ENCODE data around the gene BGLAP. TPM values are rescaled to one million over a fixed set of nuclear protein-coding genes. Genes with fewer than 3 reads are reported as not detected.

BGLAP gene
- total RNA-seq, 1 donor from 2014 or later = 1.0 TPM

DNA sequence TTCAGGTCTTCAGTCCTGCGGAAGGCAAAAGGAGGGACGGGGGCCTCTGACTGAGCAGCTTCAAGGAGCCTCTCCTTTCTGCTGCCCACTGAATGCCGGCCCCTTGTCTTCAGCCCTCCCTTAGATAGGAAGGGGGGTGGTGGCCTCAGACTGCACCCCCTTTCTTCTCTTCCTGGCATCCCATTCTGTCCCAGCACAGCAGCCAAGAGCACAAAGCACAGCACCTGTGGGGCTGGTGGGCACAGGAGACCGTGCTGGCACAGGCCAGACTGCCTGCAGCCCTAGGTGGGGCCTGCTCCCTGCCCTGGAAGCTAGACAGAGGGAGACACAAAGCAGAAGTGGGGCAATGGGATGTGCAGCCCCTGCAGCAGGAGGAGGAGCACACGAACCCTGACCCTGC lies 7.6 kb downstream of the BGLAP start:
- Histone ChIP-seq H3K9ac (ENCODE audit: low read depth in 1 of 3, low read length in 3 of 3) (no peak overlapping the region), H3K27me3 (ENCODE audit: control insufficient read depth in 3 of 3, insufficient read depth in 3 of 3, low read length in 3 of 3) (peaks cover 17 to 23% (median 22%) of the 10 kb centered on the region in 3 donors), H3K36me3 (ENCODE audit: control insufficient read depth in 3 of 3, insufficient read depth in 3 of 3, low read length in 3 of 3) (peaks cover 48 to 52% (median 49%) of the 10 kb centered on the region in 3 donors), H3K4me1 (ENCODE audit: control insufficient read depth in 3 of 3, insufficient read depth in 3 of 3, low read length in 3 of 3) (peaks cover 22 to 32% (median 29%) of the 10 kb centered on the region in 3 donors), H3K4me3 (ENCODE audit: low read length in 3 of 3) (no peak overlapping the region), H3K9me3 (ENCODE audit: control insufficient read depth in 3 of 3, low read length in 3 of 3) (no peaks in the 10 kb centered on the region), H3K27ac (ENCODE audit: low read depth, low read length) (no peak overlapping the region)

DNA sequence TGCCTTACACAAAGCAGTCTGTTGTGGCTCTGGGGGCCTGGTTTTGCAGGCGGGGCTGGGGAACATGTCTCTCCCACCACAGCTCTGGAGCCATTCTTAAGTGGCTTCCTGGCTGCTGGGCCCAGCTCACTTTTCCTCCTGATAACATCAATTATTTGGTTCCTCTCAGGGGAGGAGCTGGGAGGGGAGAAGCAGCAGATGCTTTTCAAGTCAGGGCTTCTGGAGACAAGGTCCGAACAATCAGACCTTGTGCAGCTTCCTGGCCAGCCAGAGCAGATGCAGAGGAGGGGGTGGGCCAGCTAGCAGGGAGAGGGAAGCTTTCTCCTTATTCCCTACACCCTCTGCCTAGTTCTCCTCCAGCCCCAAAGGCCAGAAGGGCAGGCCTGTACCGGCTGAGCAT lies 9.5 kb downstream of the BGLAP start:
- Histone ChIP-seq H3K27ac (ENCODE audit: low read depth, low read length) (no peak overlapping the region), H3K9me3 (ENCODE audit: control insufficient read depth in 3 of 3, low read length in 3 of 3) (no peaks in the 10 kb centered on the region), H3K4me1 (ENCODE audit: control insufficient read depth in 3 of 3, insufficient read depth in 3 of 3, low read length in 3 of 3) (peaks cover 11 to 22% (median 18%) of the 10 kb centered on the region in 3 donors), H3K4me3 (ENCODE audit: low read length in 3 of 3) (no peak overlapping the region), H3K9ac (ENCODE audit: low read depth in 1 of 3, low read length in 3 of 3) (no peak overlapping the region), H3K36me3 (ENCODE audit: control insufficient read depth in 3 of 3, insufficient read depth in 3 of 3, low read length in 3 of 3) (peaks cover 53 to 62% (median 59%) of the 10 kb centered on the region in 3 donors), H3K27me3 (ENCODE audit: control insufficient read depth in 3 of 3, insufficient read depth in 3 of 3, low read length in 3 of 3) (peaks cover 0 to 5% (median 4%) of the 10 kb centered on the region in 3 donors)

DNA sequence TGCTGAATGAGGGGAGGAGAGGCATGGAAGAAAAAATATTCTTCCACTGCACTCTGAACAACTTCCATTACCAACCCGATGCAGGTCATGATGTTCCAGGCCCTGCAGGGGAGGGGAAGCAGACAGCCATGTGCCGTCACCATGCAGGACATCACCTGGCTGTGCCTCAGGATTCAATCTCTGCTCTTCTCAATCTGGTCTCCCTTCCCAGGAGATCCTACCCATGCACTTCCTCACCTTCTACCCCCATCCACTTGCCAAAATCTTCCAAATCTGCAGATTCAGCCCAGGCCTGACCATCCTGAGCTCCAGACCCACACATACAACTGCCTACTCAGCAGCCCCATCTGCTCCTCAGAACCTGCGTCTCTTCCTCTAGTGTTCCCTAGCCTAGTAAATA lies 11.7 kb downstream of the BGLAP start:
- H3K36me3 ChIP-seq (ENCODE audit: control insufficient read depth in 3 of 3, insufficient read depth in 3 of 3, low read length in 3 of 3) = peaks cover 70 to 79% (median 76%) of the 10 kb centered on the region in 3 donors
- no peak overlapping the region for H3K9ac ChIP-seq (ENCODE audit: low read depth in 1 of 3, low read length in 3 of 3)
- no peak overlapping the region for H3K4me3 ChIP-seq (ENCODE audit: low read length in 3 of 3)
- no peaks in the 10 kb centered on the region for H3K27me3 ChIP-seq (ENCODE audit: control insufficient read depth in 3 of 3, insufficient read depth in 3 of 3, low read length in 3 of 3)
- H3K4me1 ChIP-seq (ENCODE audit: control insufficient read depth in 3 of 3, insufficient read depth in 3 of 3, low read length in 3 of 3) = peaks cover 0 to 8% (median 4%) of the 10 kb centered on the region in 3 donors
- no peak overlapping the region for H3K27ac ChIP-seq (ENCODE audit: low read depth, low read length)
- H3K9me3 ChIP-seq (ENCODE audit: control insufficient read depth in 3 of 3, low read length in 3 of 3) = no peaks in the 10 kb centered on the region

DNA sequence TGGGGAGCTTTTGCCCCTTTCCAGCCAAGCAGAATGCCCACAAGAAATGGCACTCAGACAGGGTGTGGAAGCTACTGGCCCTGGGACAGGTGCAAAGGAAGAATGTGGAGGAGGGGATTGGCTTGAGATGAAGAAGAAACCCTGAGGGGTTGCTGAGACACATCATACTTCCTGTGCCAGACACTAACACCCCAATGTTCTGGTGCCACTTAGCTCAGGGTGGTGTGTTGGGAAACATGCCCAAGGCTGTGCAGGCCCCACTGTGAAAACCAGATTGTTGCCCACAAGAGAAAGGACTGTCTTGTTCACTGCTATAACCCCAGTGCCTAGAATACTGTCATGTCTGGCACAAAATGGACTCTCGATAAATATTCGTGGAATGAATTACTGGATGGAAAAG lies 15.7 kb downstream of the BGLAP start:
- no peak overlapping the region for H3K4me3 ChIP-seq (ENCODE audit: low read length in 3 of 3)
- no peaks in the 10 kb centered on the region for H3K4me1 ChIP-seq (ENCODE audit: control insufficient read depth in 3 of 3, insufficient read depth in 3 of 3, low read length in 3 of 3)
- H3K27ac ChIP-seq (ENCODE audit: low read depth, low read length) = no peak overlapping the region
- no peaks in the 10 kb centered on the region for H3K9me3 ChIP-seq (ENCODE audit: control insufficient read depth in 3 of 3, low read length in 3 of 3)
- H3K27me3 ChIP-seq (ENCODE audit: control insufficient read depth in 3 of 3, insufficient read depth in 3 of 3, low read length in 3 of 3) = no peaks in the 10 kb centered on the region
- no peak overlapping the region for H3K9ac ChIP-seq (ENCODE audit: low read depth in 1 of 3, low read length in 3 of 3)
- H3K36me3 ChIP-seq (ENCODE audit: control insufficient read depth in 3 of 3, insufficient read depth in 3 of 3, low read length in 3 of 3) = peaks cover 67 to 76% (median 76%) of the 10 kb centered on the region in 3 donors

DNA sequence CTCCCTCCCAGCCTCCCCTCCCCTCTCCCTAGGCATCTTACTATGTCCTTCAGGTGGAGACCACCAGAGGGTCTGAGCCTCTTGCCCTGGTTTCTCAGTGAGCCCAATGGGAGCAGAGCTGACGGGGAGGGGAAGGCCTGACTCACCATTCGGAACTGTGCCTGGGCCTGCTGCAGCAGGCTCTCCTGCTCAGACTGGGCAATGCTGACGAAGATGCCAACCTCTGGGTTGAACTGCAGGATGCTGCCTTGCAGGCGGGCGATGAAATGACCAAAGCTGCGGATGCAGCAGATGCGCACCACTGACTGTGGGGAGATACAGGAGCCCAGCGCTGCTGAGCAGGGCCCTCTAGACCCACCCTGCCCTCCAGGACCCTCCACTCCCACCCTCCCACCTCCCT lies 16.9 kb downstream of the BGLAP start:
- Histone ChIP-seq H3K4me1 (ENCODE audit: control insufficient read depth in 3 of 3, insufficient read depth in 3 of 3, low read length in 3 of 3) (no peaks in the 10 kb centered on the region), H3K36me3 (ENCODE audit: control insufficient read depth in 3 of 3, insufficient read depth in 3 of 3, low read length in 3 of 3) (peaks cover 67 to 75% (median 75%) of the 10 kb centered on the region in 3 donors), H3K4me3 (ENCODE audit: low read length in 3 of 3) (no peak overlapping the region)

DNA sequence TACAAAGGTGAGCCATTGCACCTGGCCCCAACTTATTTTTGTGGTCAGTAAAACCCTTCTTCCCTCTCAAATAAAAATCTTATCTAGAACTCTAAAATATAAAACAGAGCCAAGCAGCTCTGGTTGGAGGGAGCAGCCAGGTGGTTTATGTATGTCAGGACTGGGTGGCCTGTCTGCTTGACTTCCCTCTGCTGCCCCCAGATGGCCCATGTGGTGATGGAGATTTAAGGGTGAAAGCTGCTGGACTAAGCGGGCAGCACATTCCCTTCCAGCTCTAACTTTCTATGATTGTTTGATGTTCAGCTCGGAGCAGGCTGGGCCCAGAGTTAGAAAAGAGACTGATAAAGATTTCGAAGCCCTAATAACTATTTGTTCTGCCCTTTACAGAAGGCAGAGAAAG lies 17.8 kb downstream of the BGLAP start:
- Histone ChIP-seq H3K9ac (ENCODE audit: low read depth in 1 of 3, low read length in 3 of 3) (no peak overlapping the region), H3K9me3 (ENCODE audit: control insufficient read depth in 3 of 3, low read length in 3 of 3) (no peaks in the 10 kb centered on the region), H3K36me3 (ENCODE audit: control insufficient read depth in 3 of 3, insufficient read depth in 3 of 3, low read length in 3 of 3) (peaks cover 65 to 76% (median 75%) of the 10 kb centered on the region in 3 donors), H3K4me3 (ENCODE audit: low read length in 3 of 3) (no peak overlapping the region), H3K27me3 (ENCODE audit: control insufficient read depth in 3 of 3, insufficient read depth in 3 of 3, low read length in 3 of 3) (no peaks in the 10 kb centered on the region), H3K4me1 (ENCODE audit: control insufficient read depth in 3 of 3, insufficient read depth in 3 of 3, low read length in 3 of 3) (no peaks in the 10 kb centered on the region), H3K27ac (ENCODE audit: low read depth, low read length) (no peak overlapping the region)

More for the DNA sequence above, 16.9 kb downstream of the BGLAP start:
- Histone ChIP-seq H3K9ac (ENCODE audit: low read depth in 1 of 3, low read length in 3 of 3) (no peak overlapping the region), H3K9me3 (ENCODE audit: control insufficient read depth in 3 of 3, low read length in 3 of 3) (no peaks in the 10 kb centered on the region), H3K27me3 (ENCODE audit: control insufficient read depth in 3 of 3, insufficient read depth in 3 of 3, low read length in 3 of 3) (no peaks in the 10 kb centered on the region), H3K27ac (ENCODE audit: low read depth, low read length) (no peak overlapping the region)

DNA sequence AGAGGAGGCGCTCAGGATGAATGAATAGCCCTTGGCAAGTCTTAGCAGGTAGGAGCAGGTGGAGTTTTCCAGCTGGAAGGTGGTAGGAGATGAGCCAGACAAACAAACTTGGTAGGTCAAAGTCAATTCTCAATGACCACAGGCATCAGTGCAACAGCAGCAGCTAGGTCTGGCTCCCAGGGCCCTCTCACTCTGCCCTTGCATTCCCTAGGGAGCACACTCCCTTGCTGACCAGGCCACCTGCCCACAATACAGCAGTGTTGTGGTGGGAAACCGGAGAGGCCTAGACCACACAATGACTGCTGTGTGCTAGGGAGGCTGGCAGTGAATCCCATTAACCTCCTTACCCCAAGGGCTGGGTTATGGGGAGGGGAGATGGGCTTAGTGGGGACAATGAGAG lies 18.9 kb downstream of the BGLAP start:
- H3K4me3 ChIP-seq (ENCODE audit: low read length in 3 of 3) = no peak overlapping the region
- H3K36me3 ChIP-seq (ENCODE audit: control insufficient read depth in 3 of 3, insufficient read depth in 3 of 3, low read length in 3 of 3) = peaks cover 73 to 83% (median 80%) of the 10 kb centered on the region in 3 donors
- H3K9ac ChIP-seq (ENCODE audit: low read depth in 1 of 3, low read length in 3 of 3) = no peak overlapping the region
- no peaks in the 10 kb centered on the region for H3K4me1 ChIP-seq (ENCODE audit: control insufficient read depth in 3 of 3, insufficient read depth in 3 of 3, low read length in 3 of 3)
- H3K9me3 ChIP-seq (ENCODE audit: control insufficient read depth in 3 of 3, low read length in 3 of 3) = no peaks in the 10 kb centered on the region
- no peaks in the 10 kb centered on the region for H3K27me3 ChIP-seq (ENCODE audit: control insufficient read depth in 3 of 3, insufficient read depth in 3 of 3, low read length in 3 of 3)
- no peak overlapping the region for H3K27ac ChIP-seq (ENCODE audit: low read depth, low read length)

DNA sequence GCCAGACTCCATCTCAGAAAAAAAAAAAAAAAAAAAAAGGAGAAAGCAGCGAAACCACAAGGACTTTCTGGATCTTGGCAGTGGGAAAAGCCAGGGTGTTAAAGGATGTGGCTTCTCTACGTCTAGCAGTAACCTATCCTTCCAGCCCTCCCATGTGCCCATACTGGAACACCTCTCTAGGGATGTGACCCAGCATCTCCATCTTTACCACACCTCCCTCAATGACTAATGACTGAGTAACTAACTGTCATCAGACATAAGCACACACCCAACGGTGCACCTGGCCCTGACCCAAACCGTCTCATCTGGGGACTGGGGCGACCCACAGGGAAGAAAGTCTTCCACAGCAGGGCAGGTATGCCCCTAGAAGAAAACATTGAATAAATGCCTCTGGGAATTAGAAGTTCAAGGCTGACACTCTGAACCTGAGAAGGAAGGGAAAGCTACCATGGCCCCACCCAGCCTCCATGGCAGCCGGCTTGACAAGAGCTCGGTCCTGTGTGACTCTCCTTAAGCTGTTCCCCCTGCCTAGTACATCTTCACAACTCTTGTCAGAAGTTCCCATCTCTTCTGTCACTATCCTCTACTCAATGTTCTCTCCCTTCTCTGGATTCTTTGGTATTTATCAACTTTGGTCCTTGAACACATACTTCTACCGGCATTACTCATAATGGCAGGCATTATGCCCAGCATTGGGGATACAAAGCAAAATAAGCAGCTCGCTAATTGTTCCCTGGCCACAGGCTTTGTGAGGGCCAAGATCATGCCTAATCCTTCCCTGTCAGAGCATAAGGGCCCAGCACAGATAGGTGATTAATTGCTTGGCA lies 20.7 kb downstream of the BGLAP start:
- peaks cover 81 to 85% (median 83%) of the 10 kb centered on the region in 3 donors for H3K36me3 ChIP-seq (ENCODE audit: control insufficient read depth in 3 of 3, insufficient read depth in 3 of 3, low read length in 3 of 3)

DNA sequence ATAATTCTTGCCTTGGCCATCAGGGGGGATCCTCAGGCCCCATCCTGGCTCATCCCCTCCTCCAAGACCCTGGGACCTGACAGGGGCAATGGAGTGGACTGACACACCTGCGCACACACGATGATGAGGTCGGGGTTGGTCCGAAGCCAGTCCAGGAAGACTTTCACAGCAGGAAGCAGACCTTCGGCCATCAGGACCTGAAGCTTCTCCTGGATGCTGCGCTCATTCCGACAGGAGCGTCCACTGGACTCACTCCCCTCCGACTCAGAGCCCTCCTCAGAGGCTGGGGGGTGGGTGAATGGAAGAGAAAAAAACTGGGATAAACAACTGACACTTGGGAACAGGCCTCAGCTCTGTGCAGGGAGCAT lies 21.3 kb downstream of the BGLAP start:
- Histone ChIP-seq H3K4me3 (ENCODE audit: low read length in 3 of 3) (peak overlapping the region in 1 of 3 donors; percentile 9), H3K36me3 (ENCODE audit: control insufficient read depth in 3 of 3, insufficient read depth in 3 of 3, low read length in 3 of 3) (peaks cover 81 to 85% (median 83%) of the 10 kb centered on the region in 3 donors), H3K27ac (ENCODE audit: low read depth, low read length) (no peak overlapping the region), H3K9me3 (ENCODE audit: control insufficient read depth in 3 of 3, low read length in 3 of 3) (no peaks in the 10 kb centered on the region), H3K27me3 (ENCODE audit: control insufficient read depth in 3 of 3, insufficient read depth in 3 of 3, low read length in 3 of 3) (no peaks in the 10 kb centered on the region), H3K9ac (ENCODE audit: low read depth in 1 of 3, low read length in 3 of 3) (no peak overlapping the region), H3K4me1 (ENCODE audit: control insufficient read depth in 3 of 3, insufficient read depth in 3 of 3, low read length in 3 of 3) (no peaks in the 10 kb centered on the region)

More for the DNA sequence above, 20.7 kb downstream of the BGLAP start:
- no peak overlapping the region for H3K4me3 ChIP-seq (ENCODE audit: low read length in 3 of 3)
- no peaks in the 10 kb centered on the region for H3K9me3 ChIP-seq (ENCODE audit: control insufficient read depth in 3 of 3, low read length in 3 of 3)
- no peaks in the 10 kb centered on the region for H3K4me1 ChIP-seq (ENCODE audit: control insufficient read depth in 3 of 3, insufficient read depth in 3 of 3, low read length in 3 of 3)
- no peak overlapping the region for H3K27ac ChIP-seq (ENCODE audit: low read depth, low read length)
- H3K9ac ChIP-seq (ENCODE audit: low read depth in 1 of 3, low read length in 3 of 3) = no peak overlapping the region
- H3K27me3 ChIP-seq (ENCODE audit: control insufficient read depth in 3 of 3, insufficient read depth in 3 of 3, low read length in 3 of 3) = no peaks in the 10 kb centered on the region

DNA sequence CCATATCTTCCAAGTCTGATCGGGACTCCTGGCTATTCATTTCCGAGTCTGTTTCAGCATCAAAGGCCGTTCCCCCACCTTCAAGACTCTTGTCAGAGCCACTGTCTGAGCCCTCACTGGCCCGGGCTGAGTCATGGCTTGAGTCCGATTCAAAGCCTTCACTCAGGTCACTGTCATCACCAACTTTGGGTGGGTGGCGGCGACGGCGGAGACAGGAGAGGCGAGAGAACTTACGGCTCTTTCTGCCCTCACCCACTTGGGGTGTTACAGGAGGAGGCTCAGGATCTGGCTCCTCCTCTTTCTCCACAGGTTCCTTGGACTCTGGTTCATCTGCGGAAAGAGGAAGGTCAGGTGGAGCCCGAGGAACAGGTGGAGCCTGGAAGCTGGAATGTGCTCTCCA lies 24.1 kb downstream of the BGLAP start:
- Histone ChIP-seq H3K4me3 (ENCODE audit: low read length in 3 of 3) (no peak overlapping the region), H3K9ac (ENCODE audit: low read depth in 1 of 3, low read length in 3 of 3) (no peak overlapping the region), H3K27ac (ENCODE audit: low read depth, low read length) (no peak overlapping the region), H3K4me1 (ENCODE audit: control insufficient read depth in 3 of 3, insufficient read depth in 3 of 3, low read length in 3 of 3) (no peaks in the 10 kb centered on the region), H3K9me3 (ENCODE audit: control insufficient read depth in 3 of 3, low read length in 3 of 3) (no peaks in the 10 kb centered on the region), H3K36me3 (ENCODE audit: control insufficient read depth in 3 of 3, insufficient read depth in 3 of 3, low read length in 3 of 3) (peaks cover 66 to 76% (median 74%) of the 10 kb centered on the region in 3 donors), H3K27me3 (ENCODE audit: control insufficient read depth in 3 of 3, insufficient read depth in 3 of 3, low read length in 3 of 3) (no peaks in the 10 kb centered on the region)
